Measurements from ENCODE around the gene RNF224. TPM values are rescaled to one million over a fixed set of nuclear protein-coding genes. Genes with fewer than 3 reads are reported as not detected.

RNF224 gene
- total and polyA plus RNA-seq, 2 of the 13 experiments (the other 11 are each of a cell fraction or from before 2014, with no cell fraction given): 0.09 TPM; not detected in 1

GRCh38 chr9:137223078-137223970, 4.0 kb upstream of the RNF224 start (continued):
- TF ChIP-seq ZBTB40 (IDR thresholded peaks at IDR 0.05) (peak; percentile 59), ZBTB40 (CRISPR knock-in tag; IDR thresholded peaks at IDR 0.05) (no peak; the same call in 1 of the 2 replicates), U2AF2 (IDR thresholded peaks at IDR 0.05; ENCODE audit: low read depth, low read length) (no peak), AGO1 (IDR thresholded peaks at IDR 0.05; ENCODE audit: low read depth, low read length, poor library complexity, severe bottlenecking) (peak; percentile 94), MTERF4 (CRISPR knock-in tag; IDR thresholded peaks at IDR 0.05) (0 out of 2 replicates have a peak, but pooled peaks have one; percentile 17), MAFK (conservative IDR thresholded peaks at IDR 0.05 in 1 of 2, IDR thresholded peaks at IDR 0.05 in 1 of 2; ENCODE audit: low read length in 2 of 2) (no peak), ZNF891 (CRISPR knock-in tag; IDR thresholded peaks at IDR 0.05) (no peak), RFX3 (CRISPR knock-in tag; IDR thresholded peaks at IDR 0.05) (no peak), NFE2L2 (IDR thresholded peaks at IDR 0.05; ENCODE audit: low read length) (no peak), SOX13 (IDR thresholded peaks at IDR 0.05) (no peak), SOX13 (CRISPR knock-in tag; conservative IDR thresholded peaks at IDR 0.05 in 1 of 2, IDR thresholded peaks at IDR 0.05 in 1 of 2) (no peak)
- TF ChIP-seq, protein P1, sequence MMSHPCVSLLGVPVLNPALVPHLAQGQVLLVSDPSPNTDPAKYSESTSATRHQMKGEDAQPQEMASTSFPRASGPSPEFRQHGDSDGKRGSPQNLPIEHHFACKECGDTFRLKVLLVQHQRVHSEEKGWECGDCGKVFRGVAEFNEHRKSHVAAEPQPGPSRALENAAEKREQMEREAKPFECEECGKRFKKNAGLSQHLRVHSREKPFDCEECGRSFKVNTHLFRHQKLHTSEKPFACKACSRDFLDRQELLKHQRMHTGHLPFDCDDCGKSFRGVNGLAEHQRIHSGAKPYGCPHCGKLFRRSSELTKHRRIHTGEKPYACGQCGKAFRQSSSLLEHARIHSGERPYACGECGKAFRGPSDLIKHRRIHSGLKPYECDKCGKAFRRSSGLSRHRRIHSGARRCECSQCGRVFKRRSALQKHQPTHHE (CRISPR knock-in tag; IDR thresholded peaks at IDR 0.05; ENCODE audit: borderline replicate concordance): no peak; the same call in 1 of the 2 replicates
- TF ChIP-seq, protein P2, sequence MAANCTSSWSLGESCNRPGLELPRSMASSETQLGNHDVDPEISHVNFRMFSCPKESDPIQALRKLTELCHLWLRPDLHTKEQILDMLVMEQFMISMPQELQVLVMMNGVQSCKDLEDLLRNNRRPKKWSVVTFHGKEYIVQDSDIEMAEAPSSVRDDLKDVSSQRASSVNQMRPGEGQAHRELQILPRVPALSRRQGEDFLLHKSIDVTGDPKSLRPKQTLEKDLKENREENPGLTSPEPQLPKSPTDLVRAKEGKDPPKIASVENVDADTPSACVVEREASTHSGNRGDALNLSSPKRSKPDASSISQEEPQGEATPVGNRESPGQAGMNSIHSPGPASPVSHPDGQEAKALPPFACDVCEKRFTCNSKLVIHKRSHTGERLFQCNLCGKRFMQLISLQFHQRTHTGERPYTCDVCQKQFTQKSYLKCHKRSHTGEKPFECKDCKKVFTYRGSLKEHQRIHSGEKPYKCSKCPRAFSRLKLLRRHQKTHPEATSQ (CRISPR knock-in tag; IDR thresholded peaks at IDR 0.05; ENCODE audit: borderline replicate concordance): no peak
